Fibroblast of lung (primary cell): ENCODE results near the gene ERLIN1. TPM values are rescaled to one million over a fixed set of nuclear protein-coding genes. Genes with fewer than 3 reads are reported as not detected.

ENCODE experiments used
- DNase-seq, 2 donors: peaks; one replicate each; pipeline versions ENCODE4 v3.0.0 to v3.0.0-alpha.2; 2010; ENCODE audit warnings: low read depth in 2 of 2
- H2AFZ ChIP-seq: 2 replicates; pipeline ENCODE4 v1.5.1; 2012; ENCODE audit warnings: low read length, control low read depth, inconsistent platforms
- H3K27ac ChIP-seq: 2 replicates; pipeline ENCODE4 v1.5.1; 2011; ENCODE audit warnings: low read length, control low read depth; ENCODE audit not compliant: insufficient read depth
- H3K27me3 ChIP-seq: 2 replicates; pipeline ENCODE4 v1.5.1; 2011; ENCODE audit warnings: mild to moderate bottlenecking, low read length; ENCODE audit not compliant: control insufficient read depth, insufficient read depth
- H3K36me3 ChIP-seq: 2 replicates; pipeline ENCODE4 v1.5.1; 2011; ENCODE audit warnings: low read length; ENCODE audit not compliant: control insufficient read depth, insufficient read depth
- H3K4me1 ChIP-seq: 2 replicates; pipeline ENCODE4 v1.5.1; 2011; ENCODE audit warnings: low read length; ENCODE audit not compliant: control insufficient read depth, insufficient read depth; ENCODE audit errors: extremely low read depth
- H3K4me2 ChIP-seq: 2 replicates; pipeline ENCODE4 v1.5.1; 2011; ENCODE audit warnings: low read length, control low read depth; ENCODE audit not compliant: insufficient read depth; ENCODE audit errors: extremely low read depth
- H3K4me3 ChIP-seq, 4 experiments: fragments of 200-600 bp in 1 of 4; sonication (generic) in 1 of 4; replicated peaks in 1 of 4; 2 replicates each; pipeline ENCODE4 v1.5.1; 2011 to 2016; ENCODE audit warnings: low read length in 4 of 4, low read depth in 3 of 4, mild to moderate bottlenecking in 3 of 4, control low read depth in 2 of 4, inconsistent platforms in 1 of 4, mixed read lengths in 1 of 4; ENCODE audit not compliant: insufficient read depth in 1 of 4; ENCODE audit errors: control extremely low read depth in 1 of 4
- H3K79me2 ChIP-seq: 2 replicates; pipeline ENCODE4 v1.5.1; 2012; ENCODE audit warnings: mild to moderate bottlenecking, low read length, inconsistent platforms; ENCODE audit not compliant: control insufficient read depth, insufficient read depth
- H3K9ac ChIP-seq: 2 replicates; pipeline ENCODE4 v1.5.1; 2011; ENCODE audit warnings: mild to moderate bottlenecking, low read length, control low read depth; ENCODE audit not compliant: insufficient read depth
- H3K9me3 ChIP-seq: 2 replicates; pipeline ENCODE4 v1.5.1; 2012; ENCODE audit warnings: low read depth, low read length; ENCODE audit not compliant: control insufficient read depth, insufficient read depth
- H4K20me1 ChIP-seq: 2 replicates; pipeline ENCODE4 v1.5.1; 2011; ENCODE audit warnings: low read length; ENCODE audit not compliant: control insufficient read depth, insufficient read depth; ENCODE audit errors: extremely low read depth
- CTCF ChIP-seq, 2 donors: IDR thresholded peaks in 1 of 2; conservative IDR thresholded peaks in 1 of 2; 1 replicate in 1 of 2; 2 replicates in 1 of 2; pipeline ENCODE4 v1.5.1; 2011 to 2012; ENCODE audit warnings: low read length in 2 of 2, control low read depth in 1 of 2, inconsistent platforms in 1 of 2, low read depth in 1 of 2, mild to moderate bottlenecking in 1 of 2
- EZH2 ChIP-seq: IDR thresholded peaks from 2 replicates; pipeline ENCODE4 v1.5.1; 2012; ENCODE audit warnings: low read length, control low read depth, mild to moderate bottlenecking; ENCODE audit errors: missing control alignments
- polyA plus RNA-seq, 2 donors: library from polyadenylated mRNA; depleted of rRNA in 1 of 2; stranded (reverse) in 1 of 2; unstranded in 1 of 2; fragments of >200 nt; gene quantifications; 2 replicates each; pipeline ENCODE4 v1.2.1, GENCODE V29; 2011 to 2012; ENCODE audit warnings: missing spikeins in 1 of 2
- total RNA-seq: library from RNA; depleted of rRNA; stranded (reverse); fragments of >200 nt; gene quantifications from 2 replicates; pipeline ENCODE4 v1.2.1, GENCODE V29; 2014

ERLIN1 gene
- total and polyA plus RNA-seq, 2 donors (not counting 1 experiment from before 2014, with no cell fraction given): 52.8 to 74.7 TPM

DNA sequence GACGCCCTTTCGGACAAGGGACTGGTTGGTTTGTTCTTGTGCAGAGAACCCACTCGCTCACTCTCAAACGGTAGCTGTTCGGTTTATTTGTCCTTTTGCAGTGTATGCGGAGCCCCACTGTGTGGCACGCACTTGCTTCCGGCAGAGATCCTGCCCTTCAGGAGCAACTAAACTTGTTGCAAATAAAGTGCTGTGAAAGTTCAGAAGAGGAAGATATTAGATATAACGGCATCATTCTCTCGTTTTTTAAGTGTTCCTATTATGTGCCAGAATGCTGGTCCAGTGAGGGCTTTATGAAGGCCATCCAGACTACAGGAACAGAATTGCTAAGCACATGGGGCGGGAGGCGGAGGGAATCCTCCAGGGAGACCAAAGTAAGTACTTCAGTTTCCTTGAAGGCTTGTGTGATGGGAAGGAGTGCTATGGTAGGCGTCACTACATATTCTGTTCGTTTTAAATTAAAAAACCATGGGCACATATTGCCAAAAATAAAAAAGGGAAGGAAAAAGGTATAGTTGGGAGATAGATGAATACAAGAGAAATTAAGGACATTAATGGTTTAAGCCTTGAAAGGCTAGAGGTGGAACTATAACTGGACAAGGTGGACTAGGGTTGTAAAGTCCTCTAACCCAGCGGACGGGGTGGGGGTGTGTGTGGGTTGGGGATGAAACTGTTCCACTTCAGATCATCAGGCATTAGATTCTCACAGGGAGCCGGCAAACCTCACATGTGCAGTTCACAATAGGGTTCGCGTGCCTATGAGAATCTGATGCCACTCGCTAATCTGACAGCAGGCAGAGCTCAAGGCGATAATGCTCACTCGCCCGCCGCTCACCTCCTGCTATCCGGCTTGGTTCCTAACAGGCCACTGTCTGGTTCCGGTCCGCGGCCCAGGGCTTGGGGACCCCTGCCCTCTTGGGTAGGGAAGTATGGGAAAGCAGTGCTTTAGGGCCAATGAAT is 704 bp upstream of the ERLIN1 start:
- Histone ChIP-seq H3K27ac (peak overlapping the region; percentile 97), H4K20me1 (no peaks in the 10 kb centered on the region), H3K4me2 (peak overlapping the region; percentile 88), H3K4me1 (peaks cover 3% of the 10 kb centered on the region), H3K79me2 (peaks cover 35% of the 10 kb centered on the region), H3K27me3 (no peaks in the 10 kb centered on the region), H3K9me3 (no peaks in the 10 kb centered on the region), H3K9ac (peak overlapping the region; percentile 87), H2AFZ (peak overlapping the region; percentile 97), H3K4me3 (peak overlapping the region; percentile 80 to 97 (median 97)), H3K36me3 (peaks cover 6% of the 10 kb centered on the region)
- no peak for TF ChIP-seq EZH2
- TF ChIP-seq CTCF (conservative IDR thresholded peaks at IDR 0.05 in 1 of 2, IDR thresholded peaks at IDR 0.05 in 1 of 2; ENCODE audit: low read depth in 1 of 2, low read length in 2 of 2): no peak
- peak; percentile 51 to 60 for DNase-seq

- Histone ChIP-seq H3K4me3 (peak overlapping the region; percentile 80 to 97 (median 90)), H3K4me1 (peaks cover 3% of the 10 kb centered on the region), H3K27me3 (no peaks in the 10 kb centered on the region), H3K9ac (peak overlapping the region; percentile 87), H2AFZ (peak overlapping the region; percentile 19), H4K20me1 (no peaks in the 10 kb centered on the region), H3K36me3 (peaks cover 3% of the 10 kb centered on the region), H3K4me2 (peak overlapping the region; percentile 86), H3K79me2 (peaks cover 35% of the 10 kb centered on the region), H3K9me3 (no peaks in the 10 kb centered on the region), H3K27ac (peak overlapping the region; percentile 97)
- DNase-seq: peak; percentile 25 to 27
- TF ChIP-seq CTCF (conservative IDR thresholded peaks at IDR 0.05 in 1 of 2, IDR thresholded peaks at IDR 0.05 in 1 of 2; ENCODE audit: low read depth in 1 of 2, low read length in 2 of 2) (no peak), EZH2 (no peak)
These were observed 989 bp downstream of the ERLIN1 start for GRCh38 chr10:100184840-100185239.

- peaks cover 3% of the 10 kb centered on the region for H3K36me3 ChIP-seq
- TF ChIP-seq EZH2: no peak
- no peak for TF ChIP-seq CTCF (conservative IDR thresholded peaks at IDR 0.05 in 1 of 2, IDR thresholded peaks at IDR 0.05 in 1 of 2; ENCODE audit: low read depth in 1 of 2, low read length in 2 of 2)
- H3K79me2 ChIP-seq: peaks cover 35% of the 10 kb centered on the region
- H3K27ac ChIP-seq: no peak overlapping the region
- DNase-seq: no peak
- H3K9ac ChIP-seq: no peak overlapping the region
- peak overlapping the region; percentile 86 for H3K4me2 ChIP-seq
- no peaks in the 10 kb centered on the region for H3K27me3 ChIP-seq
- peak overlapping the region; percentile 80 to 97 (median 90) for H3K4me3 ChIP-seq
- H3K4me1 ChIP-seq: peaks cover 3% of the 10 kb centered on the region
- no peak overlapping the region for H2AFZ ChIP-seq
- H3K9me3 ChIP-seq: no peaks in the 10 kb centered on the region
- no peaks in the 10 kb centered on the region for H4K20me1 ChIP-seq
These were observed 1.4 kb downstream of the ERLIN1 start for GRCh38 chr10:100184426-100184825.
